CD4-positive, alpha-beta T cell treated with Interleukin-10 for 1 hour (primary cell): ENCODE measurements around the gene ROCK2.
"Not testable (repeated sequence)": the region's sequence is repeated elsewhere in the genome, so short reads cannot be mapped to it uniquely, and the experiment has no call there.

Experiments
- DNase-seq: peaks from one replicate; pipeline ENCODE4 v3.0.0-alpha.2; 2020

ROCK2 gene

DNA sequence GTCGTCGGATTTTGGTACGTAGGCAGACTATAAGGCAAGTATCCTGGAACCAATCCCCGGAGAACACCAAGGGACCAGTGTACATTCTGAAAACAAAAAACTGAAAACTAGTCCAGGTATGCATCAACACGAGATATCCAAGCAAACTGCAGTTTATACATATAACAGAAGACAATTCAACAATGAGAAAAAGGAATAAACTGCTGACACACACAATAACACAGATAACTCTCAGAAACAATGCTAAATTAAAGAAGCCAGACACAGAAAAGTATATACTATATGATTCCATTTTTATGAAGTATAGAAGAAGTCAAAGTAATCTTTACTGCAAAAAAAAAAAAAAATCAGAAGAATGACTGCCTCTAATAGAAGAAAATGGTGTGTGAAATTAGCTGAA lies 5.9 kb downstream of the ROCK2 start:
- DNase-seq, result no peak

DNA sequence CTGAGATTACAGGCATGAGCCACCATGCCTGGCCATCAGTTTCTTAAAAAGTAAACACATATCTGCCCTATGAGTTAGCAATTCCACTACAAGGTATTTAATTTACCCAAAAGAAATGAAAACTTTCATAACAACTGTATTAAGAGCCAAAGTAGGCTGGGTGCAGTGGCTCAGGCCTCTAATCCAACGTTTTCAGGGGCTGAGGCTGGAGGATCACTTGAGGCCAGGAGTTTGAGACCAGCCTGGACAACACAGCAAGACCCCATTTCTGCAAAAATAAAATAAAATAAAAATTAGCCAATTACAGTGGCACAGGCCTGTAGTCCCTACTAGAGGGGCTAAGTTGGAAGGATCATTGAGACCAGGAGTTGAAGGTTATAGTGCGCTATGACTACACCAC lies 6.5 kb downstream of the ROCK2 start:
- no peak for DNase-seq

DNA sequence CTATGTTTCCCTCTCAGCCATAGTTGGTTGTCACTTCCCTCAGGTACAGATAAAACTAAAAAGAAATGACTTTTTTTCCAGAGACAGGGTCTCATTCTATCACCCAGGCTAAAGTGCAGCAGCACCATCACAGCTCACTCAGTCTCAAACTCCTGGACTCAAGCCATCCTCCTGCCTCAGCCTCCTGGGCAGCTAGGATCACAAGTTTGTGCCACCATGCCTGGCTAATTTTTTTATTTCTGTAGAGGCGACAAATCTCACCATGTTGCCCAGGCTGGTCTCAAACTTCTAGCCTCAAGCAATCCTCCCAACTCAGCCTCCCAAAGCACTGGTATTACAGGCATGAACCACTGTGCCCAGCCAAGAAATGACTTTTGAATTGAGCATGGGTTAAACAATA lies 8.2 kb downstream of the ROCK2 start:
- DNase-seq, result no peak

DNA sequence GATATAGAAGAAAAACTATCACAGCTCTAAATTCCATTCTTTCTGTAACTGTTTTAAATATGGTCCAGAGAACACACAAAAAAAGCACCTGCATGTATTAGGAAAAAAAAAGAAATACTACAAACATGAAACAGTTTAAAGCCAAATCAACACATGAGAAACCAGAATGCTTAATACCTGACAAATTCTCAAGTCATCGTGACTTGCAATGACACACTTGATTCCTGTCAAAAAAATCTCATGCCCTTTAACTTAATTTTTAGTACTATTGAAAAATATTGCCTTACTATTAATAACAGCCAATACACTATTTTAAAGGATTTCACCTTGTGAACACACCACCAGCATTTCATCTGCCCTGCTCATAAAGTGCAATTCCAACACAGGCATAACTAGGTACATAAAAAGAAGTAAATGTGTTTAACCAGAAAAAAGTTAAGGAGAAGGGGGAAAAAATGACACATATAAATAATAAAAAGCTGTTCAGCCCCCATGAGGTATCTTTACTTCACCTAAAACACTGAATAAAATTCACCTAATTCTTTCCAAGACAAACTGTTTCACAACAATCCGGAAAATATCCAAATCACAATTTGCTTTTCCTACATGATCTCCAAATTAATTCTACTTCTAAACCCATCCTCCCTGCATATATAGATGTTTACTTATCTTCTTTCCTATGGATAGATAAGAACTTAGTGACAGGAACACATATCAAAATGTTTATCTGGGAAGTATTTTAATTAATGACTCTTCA lies 10.8 kb downstream of the ROCK2 start:
- no peak for DNase-seq

DNA sequence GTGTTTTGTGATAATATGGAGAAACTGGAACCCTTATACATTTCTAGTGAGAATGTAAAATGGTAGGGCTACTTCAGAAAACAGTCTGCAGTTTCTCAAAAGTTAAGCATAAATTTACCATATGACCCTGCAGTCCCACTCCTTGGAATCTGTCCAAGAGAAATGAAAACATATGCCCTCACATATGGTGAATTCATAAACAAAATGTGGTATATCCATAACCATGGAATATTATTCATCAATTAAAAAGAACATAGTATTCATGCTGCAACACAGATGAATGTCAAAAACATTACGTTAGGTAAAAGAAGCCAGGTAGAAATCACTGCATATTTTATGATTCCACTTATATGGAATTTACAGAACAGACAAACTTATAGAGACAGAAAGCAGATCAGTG lies 11.8 kb downstream of the ROCK2 start:
- no peak for DNase-seq

DNA sequence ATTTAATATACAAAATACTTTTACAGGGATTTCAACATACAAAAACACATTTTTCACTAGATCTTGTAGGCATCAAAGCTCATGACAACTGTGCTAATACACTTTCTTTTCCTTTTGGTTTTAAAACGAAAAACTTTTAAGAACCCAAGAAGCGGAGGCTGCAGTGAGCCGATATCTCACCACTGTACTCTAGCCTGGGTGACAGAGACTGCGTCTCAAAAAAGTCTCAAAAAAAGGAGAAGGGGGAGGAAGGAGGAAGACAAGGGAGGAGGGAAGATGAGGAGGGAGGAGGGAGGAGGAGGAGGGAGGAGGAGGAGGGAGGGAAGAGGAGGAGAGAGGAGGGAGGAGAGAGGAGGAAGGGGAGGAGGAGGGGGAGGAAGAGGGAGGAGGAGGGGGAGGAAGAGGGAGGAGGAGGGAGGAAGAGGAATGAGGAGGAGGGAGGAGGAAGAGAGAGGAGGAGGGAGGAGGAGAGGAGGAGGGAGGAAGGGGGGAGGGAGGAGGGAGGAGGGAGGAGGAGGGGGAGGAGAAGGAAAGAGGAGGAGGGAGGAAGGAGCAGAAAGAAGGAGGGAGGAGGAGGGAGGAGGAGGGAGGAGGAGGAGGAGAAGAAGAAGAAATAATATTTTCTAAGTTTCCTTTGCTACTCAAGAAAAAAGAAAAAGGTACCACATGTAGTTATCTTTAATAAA lies 13.8 kb downstream of the ROCK2 start:
- DNase-seq, result peak; percentile 8

DNA sequence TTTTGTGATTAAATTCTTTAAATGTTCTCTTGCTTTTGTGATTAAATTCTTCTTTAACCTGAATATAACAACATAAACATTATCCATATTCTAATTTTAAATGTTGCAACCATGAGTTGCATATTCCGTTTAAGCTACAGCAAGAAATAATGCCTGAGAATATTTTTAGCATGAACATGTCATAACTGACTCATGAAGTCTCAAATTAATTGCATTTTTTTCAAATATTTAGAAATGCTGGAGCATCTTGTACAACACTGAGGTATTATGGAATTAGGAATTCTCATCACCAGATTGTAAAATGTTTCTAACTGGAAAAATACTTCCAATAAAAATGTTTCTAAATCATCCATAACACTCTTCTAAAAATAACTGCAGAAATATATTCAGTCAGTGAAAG lies 14.7 kb downstream of the ROCK2 start:
- no peak for DNase-seq

DNA sequence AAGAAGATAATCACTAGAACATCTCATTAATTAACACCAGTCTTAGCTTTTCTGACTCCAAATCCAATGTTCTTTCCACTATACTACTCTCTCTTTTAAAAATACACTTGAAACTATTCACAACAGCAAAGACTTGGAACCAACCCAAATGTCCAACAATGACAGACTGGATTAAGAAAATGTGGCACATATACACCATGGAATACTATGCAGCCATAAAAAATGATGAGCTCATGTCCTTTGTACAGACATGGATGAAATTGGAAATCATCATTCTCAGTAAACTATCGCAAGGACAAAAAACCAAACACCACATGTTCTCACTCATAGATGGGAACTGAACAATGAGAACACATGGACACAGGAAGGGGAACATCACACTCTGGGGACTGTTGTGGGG lies 15.9 kb downstream of the ROCK2 start:
- not testable (repeated sequence) for DNase-seq

DNA sequence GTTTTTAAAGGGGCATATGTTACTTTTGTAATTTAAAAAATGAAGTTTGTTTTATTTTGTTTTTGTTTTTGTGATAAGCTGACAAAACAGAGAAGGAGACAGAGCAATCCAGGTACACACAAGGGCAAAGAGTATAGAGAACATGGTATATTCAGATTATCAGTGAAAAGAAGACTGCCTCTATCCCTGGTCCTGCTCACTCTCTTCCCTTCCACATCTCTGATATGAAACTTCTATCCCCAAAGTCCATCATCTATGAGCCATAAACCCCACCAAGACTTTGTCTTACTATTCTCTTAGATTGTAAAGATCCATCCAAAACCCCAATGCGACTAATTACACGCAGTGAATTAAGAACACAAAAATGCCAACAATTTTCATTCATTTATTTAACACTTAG lies 16.6 kb downstream of the ROCK2 start:
- no peak for DNase-seq

DNA sequence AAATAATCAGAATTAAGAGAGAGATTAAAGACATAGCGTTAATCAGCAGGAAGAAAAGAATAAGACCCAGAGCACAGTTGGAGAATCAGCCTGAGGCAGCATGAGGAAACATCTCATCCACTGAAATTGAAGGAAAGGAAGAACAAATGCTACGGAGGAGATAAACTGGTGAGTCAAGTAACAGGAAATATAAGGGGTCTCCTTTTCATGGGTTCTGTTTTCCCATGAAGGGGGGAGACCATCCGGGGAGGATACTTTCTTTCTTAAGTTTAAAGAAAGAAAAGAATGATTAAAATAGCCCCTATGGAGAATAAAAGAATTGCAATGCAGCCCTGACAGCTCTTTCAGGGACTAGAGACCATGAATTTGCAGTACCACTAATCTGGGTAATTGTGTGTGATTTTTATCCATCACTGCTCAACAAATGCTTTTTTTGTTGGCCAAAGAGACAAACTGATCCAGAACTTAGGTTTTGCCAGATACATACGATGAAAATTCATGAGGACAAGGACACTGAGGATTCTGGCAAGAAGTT lies 17.7 kb downstream of the ROCK2 start:
- no peak for DNase-seq

DNA sequence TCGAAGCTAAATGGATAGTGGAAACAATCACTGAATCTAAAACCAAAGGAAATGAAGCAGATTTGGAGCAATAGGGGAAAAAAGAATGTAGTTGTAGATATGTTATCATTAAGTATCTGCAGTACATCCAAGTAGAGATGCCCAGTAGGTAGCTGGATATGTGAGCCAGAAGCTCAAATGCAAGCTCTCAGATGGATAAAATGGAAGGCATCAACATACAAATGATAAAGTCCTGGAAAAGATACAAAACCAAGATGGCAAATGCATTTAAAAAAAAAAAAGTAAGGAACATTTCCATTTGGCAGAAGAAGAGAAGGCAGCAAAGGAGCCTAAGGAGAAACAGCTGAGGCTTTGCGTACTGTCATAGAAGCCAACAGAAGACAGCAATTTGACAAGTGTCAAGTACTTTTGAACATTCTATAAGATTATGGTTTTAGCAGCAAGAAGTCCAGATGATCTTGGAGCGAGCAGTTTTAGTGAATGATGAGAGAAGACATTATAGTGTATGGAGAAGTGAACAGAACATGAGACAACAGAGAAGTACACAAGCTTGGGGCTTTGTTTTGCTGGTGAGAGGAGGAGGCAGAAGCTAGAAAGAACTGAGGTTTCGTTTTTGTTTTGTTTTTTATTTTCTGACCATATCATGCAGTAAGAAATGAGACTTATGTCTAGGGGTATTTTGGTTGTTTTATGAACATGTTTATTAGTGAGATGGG lies 18.3 kb downstream of the ROCK2 start:
- DNase-seq, result no peak

DNA sequence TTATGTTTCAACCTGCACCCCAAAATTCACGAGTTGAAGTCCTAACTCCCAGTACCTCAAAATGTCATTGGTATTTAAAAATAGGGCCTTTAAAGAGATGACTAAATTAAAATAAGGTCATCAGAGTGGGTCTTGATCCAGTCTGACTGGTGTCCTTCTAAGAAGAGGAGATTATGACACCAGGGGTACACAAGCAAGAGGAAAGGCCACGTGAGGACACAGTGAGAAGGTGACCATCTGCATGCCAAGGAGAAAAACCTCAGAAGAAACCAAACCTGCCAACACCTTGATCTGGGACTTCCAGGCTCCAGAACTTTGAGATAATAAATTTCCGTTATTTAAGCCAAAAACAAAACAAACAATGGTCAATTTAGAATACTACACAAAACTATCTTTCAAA lies 22.6 kb downstream of the ROCK2 start:
- no peak for DNase-seq

DNA sequence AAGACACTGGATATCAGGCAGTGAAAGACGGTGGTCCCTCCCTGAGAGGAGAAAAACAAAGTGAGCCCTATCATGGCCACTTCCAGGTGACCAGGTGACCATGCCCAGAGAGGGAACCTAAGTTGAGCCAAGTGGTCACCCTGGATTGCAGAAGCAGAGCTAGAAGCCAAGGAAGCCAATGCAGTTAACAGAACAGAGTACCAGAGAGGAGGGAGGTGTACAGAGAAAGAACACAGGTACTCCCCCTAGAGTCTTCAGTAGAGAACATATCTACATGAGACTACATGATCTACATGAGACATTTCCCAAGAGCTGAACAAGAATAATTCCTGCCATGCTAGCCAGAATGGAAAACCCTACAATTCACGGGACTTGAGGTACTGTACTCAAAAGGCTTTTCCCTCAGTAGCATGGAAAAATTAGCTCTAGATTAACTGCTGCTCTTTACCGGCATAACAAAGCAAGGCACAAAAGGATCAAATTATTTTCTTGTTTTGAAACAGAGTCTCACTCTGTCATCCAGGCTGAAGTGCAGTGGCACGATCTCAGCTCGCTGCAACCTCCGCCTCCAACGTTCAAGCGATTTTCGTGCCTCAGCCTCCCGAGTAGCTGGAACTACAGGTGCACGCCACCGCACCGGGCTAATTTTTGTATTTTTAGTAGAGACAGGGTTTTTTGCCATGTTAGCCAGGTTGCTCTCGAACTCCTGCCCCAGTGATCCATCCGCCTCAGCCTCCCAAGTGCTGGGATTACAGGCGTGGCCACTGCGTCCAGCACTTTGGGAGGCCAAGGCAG lies 23.5 kb downstream of the ROCK2 start:
- DNase-seq, result no peak

DNA sequence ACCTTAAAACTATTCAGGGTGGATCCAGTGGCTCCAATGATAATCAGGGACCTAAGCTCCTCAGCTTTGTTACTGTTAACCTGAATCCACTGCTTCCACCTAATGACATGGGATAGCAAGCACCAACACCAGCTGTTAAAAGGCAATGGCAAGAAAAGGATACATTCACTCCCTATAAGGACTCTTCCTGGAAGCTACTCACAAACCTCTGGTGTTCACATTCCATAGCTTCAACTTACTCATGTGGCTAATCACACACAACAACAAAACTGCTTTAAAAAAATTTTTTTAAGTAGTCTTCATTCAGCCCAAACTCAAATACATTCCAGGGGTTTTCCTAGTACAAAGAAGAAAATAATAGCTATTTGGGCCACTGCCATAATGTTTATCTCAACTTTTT lies 24.5 kb downstream of the ROCK2 start:
- no peak for DNase-seq

DNA sequence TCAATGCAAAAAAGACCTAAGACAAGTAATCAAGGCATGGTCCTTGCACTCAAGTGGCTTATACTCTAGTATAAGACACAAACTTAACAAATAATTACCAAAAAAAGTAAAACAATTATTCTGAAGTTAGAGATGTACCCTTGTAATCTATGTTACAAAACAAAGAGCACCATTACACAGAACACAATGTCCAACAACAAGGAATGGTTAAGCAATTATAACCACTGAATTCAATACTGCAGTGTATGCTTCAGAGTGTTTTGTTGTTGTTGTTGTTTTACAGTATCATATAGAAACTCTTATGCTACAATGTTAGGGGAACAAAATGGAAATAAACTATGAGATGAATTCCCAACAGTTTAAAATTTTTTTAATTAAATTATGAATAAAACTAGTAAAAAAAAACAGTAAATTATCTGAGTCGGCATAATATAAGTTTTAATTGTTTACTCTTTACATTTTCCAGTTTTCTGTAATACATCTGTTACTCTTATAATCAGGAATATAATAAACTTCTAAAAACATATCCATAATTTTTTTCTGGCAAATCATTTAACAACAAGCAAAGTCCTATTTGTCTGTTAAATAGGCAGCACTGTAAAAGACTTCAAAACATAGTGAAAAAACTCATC lies 29.2 kb downstream of the ROCK2 start:
- DNase-seq, result no peak

DNA sequence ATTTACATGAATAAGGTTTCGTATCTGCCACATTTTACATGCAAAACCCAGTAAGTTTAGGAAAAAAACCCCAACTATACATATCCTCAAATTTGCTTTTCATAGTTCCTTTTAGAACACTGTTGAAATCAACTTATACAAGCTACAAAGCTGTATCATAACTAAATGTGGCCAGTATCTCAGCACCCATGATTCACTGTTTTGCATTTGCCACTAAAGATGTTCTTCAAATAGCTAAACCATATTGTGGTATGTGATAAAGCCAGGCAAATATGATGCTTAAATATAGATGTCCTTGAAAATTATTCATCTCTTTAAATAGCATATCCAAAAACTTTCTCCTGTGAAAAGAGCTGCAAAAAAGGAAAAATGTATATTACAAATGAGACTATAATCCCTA lies 29.9 kb downstream of the ROCK2 start:
- DNase-seq, result no peak

DNA sequence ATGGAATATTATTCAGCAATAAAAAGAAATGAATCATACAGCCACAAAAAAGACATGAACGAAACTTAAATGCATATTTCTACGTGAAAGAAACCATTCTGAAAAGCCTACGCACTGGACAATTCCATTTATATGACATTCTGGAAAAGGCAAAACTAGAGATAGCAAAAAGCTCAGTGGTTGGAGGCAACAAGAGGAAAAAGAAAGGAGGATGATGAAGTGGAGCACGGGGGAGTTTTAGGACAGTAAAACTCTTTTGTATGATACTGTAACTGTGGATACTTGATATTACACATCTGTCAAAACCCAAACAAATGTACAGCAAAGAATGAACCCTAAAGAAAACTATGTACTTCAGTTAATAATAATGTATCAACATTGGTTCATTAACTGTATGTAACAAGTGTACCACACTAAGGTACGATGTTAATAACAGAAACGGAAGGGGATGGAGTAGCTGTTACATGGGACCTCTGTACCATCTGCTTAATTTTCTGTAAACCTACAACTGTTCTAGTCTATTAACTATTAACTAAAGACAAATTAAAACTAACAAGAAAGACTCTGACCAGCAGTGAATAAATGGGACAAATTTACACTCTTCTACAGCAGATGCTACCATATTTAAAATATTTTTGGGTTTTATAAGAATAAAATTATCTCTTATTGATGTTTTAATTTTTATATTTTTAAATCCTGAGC lies 31.5 kb downstream of the ROCK2 start:
- DNase-seq, result no peak

DNA sequence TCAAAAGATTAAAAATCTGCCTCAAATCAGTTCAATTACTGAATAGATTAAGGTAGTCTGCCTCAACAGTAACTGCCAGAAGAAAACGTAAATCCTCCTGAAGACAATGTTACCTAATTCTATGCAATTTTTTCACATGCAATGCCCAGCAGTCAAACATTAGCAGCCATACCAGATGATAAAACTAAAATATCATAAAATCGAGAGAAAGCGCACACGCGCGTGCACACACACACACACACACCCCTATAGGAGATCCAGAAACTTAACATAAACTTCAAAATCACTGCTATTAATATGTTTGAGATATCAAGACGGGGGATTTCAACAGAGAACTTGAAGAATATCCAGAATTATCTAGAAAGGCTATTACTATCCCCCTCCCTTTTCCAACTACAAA lies 32.9 kb downstream of the ROCK2 start:
- DNase-seq, result no peak

DNA sequence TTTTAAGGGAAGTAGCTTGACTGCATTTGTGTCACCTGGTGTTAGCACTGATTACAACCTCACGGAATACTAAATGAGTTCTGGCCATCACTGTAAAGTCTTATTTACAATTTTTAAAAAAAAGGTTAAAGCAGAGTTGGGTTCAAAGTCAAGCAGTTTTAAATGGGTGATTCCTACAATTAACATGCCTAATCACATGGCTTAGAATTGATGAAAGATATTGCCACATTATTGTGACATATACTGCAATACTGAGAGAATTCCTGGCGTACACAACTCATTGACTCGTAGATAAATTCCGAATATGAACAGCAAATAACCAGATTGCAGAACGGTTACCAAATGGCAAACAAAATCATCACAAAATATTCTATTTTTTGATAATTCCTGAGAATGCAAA lies 34.2 kb downstream of the ROCK2 start:
- DNase-seq, result no peak

DNA sequence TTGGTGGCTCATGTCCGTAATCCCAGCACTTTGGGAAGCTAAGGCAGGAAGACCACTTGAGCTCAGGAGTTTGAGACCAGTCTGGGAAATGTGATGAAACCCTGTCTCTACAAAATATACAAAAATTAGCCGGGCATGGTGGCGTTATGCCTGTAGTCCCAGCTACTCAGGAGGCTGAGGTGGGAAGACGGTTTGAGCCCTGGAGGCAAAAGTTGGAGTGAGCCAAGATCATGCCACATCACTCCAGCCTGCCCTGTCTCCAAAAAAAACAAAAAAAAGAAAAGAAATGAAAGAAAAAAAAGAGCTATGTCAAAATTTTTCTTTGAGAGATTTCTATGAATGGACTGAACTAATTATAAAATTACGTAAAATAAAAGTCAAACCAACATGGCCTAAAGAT lies 34.7 kb downstream of the ROCK2 start:
- no peak for DNase-seq

DNA sequence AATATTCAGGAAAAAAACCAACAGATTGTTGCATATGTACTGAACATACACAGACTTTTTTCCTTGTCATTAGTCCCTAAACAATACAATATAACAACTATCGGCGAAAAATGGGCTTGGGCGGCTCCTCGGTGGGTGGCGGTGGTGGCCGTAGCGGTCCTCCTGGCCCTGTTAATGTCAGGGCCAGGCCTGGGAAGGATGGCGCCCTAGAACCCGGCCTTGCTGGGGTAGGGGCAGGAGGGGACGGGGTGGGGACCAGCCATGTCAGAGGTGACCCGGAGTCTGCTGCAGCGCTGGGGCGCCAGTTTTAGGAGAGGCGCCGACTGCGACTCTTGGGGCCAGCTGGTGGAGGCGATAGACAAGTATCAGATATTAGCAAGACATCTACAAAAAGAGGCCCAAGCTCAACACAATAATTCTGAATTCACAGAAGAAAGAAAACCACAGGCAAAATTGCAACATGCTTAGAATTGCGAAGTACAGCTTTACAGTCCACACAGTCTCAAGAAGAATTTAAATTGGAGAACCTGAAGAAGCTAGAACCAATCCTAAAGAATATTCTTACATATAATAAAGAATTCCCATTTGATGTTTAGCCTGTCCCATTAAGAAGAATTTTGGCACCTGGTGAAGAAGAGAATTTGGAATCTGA lies 36.5 kb downstream of the ROCK2 start:
- DNase-seq, result no peak
